GM18861 (cell line): ENCODE results near the gene COL6A2.

ENCODE experiments used
- ATAC-seq: cut with Tn5 transposase; IDR thresholded peaks from one replicate; pipeline ENCODE4 v1.9.1; 2021; ENCODE audit not compliant: unreplicated experiment

The COL6A2 gene

DNA sequence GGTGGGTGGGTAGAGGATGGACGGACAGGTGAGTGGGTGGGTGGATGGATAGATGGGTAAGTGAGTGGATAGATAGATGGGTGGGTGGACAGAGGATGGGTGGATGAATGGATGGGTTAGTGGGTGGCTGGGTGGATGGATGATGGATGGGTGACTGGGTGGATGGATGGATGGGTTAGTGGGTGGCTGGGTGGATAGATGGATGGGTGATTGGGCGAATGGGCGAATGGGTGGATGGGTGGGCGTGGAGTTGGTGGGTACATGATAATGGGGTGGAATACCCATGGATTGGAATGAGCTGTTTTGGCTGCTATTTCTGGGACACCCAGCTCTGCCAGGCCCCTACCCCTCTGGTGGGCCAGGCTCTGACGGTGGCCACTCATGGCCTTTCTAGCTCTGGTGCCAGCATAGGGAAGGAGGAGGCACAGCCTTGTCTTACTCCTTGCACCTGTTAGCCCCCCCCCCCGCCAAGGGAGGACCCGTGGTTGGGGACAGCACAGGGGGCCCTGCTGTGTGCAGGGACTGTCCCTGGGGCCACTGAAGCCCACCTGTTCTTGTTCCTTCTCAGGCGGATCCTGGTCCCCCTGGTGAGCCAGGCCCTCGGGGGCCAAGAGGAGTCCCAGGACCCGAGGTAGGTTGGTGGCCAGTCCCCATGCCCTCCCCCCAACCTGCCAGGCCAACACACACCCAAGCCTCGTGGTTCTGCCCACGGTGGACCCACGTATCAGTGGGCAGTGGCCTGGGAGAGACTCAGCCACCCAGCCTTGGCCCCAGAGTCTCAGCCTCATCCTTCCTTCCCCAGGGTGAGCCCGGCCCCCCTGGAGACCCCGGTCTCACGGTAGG lies 26.4 kb downstream of the COL6A2 start:
- ATAC-seq = no peak

DNA sequence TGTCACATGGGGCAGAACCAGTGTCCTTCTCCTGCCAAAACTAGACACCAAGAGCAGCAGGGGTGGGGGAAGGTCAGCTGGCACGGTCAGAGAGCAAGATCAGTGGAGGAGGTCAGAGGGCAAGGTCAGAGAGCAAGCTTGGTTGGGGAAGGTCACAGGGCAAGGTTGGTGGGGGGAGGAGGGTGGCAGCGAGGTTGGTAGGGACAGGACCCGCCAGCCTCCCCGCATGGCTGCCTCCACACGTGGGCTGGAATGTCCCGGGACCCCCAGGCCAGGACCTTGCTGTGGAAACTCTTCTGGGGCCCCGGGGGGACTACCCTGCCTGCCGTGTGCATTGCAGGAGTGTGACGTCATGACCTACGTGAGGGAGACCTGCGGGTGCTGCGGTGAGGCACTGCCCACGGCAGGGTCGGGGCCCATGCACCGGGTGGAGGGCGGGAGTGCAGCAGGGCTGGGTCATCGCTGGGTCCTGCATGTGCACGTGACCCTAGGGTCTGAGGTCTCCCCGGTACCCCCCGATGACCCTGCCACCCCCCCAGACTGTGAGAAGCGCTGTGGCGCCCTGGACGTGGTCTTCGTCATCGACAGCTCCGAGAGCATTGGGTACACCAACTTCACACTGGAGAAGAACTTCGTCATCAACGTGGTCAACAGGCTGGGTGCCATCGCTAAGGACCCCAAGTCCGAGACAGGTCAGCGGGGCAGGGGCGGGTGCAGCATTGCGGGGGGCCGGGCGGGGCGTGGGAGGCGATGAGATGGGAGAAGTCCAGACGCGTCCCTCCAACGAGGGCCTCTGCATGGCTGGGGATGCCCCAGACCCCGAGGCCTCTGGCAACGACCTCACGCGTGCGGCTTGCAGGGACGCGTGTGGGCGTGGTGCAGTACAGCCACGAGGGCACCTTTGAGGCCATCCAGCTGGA lies 27.3 kb downstream of the COL6A2 start:
- no peak for ATAC-seq

DNA sequence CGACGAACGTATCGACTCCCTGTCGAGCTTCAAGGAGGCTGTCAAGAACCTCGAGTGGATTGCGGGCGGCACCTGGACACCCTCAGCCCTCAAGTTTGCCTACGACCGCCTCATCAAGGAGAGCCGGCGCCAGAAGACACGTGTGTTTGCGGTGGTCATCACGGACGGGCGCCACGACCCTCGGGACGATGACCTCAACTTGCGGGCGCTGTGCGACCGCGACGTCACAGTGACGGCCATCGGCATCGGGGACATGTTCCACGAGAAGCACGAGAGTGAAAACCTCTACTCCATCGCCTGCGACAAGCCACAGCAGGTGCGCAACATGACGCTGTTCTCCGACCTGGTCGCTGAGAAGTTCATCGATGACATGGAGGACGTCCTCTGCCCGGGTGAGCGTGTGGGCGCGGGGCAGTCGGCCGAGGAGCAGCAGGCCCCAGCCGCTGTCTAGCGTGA lies 28.0 kb downstream of the COL6A2 start:
- ATAC-seq = no peak

- ATAC-seq = no peak
These were observed 28.7 kb downstream of the COL6A2 start for GRCh38 chr21:46126309-46127238.

GRCh38 chr21:46127239-46128105 lies 29.6 kb downstream of the COL6A2 start:
- ATAC-seq = no peak

- ATAC-seq = no peak
These were observed 30.4 kb downstream of the COL6A2 start for GRCh38 chr21:46128106-46128932.

DNA sequence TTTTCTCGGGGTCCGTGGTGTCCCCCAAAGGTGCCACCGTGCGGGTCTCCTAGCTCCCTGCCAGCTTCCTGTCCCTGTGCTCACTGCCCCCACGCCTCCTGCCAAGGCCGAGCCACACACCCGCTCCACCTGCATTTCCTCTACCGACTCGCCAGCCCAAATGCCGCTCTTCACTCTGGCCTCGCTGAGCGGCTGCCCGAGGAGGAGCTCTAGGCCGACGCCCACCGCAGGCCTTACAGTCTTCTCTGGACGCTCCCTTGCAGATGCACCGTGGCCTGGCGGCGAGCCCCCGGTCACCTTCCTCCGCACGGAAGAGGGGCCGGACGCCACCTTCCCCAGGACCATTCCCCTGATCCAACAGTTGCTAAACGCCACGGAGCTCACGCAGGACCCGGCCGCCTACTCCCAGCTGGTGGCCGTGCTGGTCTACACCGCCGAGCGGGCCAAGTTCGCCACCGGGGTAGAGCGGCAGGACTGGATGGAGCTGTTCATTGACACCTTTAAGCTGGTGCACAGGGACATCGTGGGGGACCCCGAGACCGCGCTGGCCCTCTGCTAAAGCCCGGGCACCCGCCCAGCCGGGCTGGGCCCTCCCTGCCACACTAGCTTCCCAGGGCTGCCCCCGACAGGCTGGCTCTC lies 31.1 kb downstream of the COL6A2 start:
- no peak for ATAC-seq

- ATAC-seq = no peak
These were observed 32.1 kb downstream of the COL6A2 start for GRCh38 chr21:46129846-46130651.

DNA sequence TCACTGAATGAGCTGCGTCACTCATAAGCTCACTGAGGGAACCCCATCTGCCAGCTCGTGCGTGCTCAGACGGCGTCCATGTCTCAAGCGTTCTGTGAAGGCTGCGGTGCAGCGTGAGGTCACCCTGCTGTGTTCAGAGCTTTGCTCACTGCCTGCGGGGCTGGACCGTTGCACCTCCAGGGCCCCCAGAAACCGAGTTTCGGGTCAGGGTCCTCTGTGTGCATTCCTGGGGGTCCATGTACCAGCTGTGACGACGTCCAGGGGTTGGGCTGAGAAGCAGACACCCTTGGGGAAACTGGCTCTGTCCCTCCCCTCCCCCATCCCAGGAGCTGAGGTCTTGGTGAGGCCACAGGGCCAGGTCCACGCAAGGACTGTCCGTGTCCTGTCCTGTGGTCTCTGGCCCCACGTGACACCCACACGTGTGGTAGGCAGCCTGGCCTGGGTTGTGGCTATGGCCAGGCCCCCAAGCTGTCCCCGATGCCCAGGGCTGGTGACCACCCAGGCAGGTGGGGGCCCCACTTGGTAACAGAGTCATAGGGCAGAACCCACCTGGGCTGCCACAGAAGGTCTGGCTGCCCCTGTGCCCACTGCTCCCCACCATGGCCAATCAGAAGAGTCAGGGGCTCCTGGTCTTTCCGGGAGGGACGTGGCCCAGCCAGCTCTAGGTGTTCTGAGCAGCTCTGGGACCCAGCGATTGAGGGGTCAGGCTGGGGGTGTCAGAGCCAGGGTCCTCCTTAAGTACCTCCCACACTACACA lies 33.1 kb downstream of the COL6A2 start:
- ATAC-seq = no peak

DNA sequence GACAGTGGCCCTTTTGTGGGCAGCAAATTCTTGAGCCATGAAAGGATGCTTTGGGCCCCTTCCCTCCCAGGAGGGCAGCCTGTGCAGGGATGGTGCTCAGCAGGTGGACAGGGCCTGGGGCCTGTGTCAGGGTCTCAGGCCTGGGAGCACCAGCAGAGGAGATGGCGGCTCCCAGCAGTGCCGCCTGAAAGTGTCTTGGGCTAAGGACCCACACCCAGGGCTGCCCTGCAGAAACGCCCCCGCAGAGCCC lies 33.6 kb downstream of the COL6A2 start:
- ATAC-seq = no peak

DNA sequence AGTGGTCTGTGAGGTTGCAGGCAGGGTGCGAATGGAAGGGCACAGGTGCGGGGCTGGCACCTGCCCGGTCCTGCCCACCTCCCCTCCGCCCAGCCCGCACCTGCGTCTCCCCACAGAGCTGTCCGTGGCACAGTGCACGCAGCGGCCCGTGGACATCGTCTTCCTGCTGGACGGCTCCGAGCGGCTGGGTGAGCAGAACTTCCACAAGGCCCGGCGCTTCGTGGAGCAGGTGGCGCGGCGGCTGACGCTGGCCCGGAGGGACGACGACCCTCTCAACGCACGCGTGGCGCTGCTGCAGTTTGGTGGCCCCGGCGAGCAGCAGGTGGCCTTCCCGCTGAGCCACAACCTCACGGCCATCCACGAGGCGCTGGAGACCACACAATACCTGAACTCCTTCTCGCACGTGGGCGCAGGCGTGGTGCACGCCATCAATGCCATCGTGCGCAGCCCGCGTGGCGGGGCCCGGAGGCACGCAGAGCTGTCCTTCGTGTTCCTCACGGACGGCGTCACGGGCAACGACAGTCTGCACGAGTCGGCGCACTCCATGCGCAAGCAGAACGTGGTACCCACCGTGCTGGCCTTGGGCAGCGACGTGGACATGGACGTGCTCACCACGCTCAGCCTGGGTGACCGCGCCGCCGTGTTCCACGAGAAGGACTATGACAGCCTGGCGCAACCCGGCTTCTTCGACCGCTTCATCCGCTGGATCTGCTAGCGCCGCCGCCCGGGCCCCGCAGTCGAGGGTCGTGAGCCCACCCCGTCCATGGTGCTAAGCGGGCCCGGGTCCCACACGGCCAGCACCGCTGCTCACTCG lies 34.1 kb downstream of the COL6A2 start:
- no peak for ATAC-seq

- ATAC-seq = no peak
These were observed 38.0 kb downstream of the COL6A2 start for GRCh38 chr21:46135782-46136395.

DNA sequence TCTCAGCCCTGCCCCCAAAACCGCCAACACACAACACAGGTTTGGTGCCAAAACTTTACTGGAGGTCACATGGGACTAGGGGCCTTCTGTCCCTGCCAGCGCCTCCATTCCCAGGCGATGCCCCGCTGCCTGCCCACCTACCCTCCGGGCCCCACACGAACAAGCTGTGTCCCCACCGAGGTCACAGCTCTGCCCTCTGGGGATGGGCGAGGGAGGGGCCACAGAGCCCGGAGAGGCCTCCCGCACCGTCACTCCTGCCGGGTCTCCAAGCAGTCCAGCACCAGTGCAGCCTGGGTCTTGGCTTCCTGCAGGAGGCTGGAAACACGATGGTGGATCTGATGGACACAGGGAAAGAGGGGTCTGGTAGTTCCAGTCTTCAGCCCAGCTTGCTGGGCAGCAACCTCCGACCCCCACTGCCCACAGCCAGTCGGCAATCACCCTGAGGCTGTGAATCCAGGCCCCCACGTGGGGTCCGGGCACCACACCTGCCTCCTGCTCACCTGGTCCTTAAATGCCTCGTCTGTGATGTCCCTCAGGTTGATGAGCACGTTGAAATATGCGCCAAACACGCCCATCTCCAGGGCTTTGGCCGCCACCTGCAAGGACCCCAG lies 38.9 kb downstream of the COL6A2 start:
- no peak for ATAC-seq

DNA sequence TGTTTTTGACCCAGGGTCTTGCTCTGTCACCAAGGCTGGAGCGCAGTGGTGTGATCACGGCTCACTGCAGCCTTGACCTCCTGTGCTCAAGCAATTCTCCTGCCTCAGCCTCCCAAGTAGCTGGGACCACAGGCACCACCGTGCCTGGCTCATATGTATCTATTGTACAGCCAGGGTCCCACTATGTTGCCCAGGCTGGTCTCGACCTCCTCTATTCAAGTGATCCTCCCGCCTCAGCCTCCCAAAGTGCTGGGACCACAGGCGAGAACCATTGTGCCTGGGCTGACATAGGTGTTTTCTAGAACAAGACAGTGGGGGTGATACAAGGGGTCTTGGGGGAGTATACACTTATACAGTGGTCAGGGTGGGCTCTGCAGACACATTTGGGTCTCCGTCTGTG lies 40.0 kb downstream of the COL6A2 start:
- no peak for ATAC-seq

DNA sequence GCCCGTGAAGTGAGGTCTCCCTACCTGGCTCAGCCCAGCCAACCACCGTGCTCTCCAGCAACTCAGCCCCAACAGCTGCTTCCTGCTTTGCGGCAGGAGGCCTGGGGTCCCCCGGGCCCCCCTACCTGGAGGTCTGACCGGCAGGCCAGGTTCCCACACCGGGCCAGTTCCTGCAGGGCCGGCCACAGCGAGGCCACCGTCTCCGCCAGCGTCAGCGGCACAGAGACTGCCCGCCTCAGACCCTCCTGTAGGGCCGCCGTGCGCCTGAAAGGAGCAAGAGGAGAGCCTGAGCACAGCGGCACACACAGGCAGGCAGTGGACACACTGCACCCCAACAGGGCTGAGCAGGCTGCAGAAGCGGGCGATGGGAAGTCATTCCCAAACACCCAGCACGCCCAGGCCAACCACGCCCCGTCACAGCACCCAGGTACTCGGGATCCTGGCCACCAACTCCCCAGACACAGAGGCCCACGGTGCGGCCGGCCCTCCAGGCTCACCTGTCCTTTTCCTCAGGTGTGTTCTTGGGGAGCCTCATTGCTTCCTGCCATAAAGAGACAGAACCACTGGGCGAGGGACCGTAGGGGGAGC lies 40.6 kb downstream of the COL6A2 start:
- no peak for ATAC-seq
